ENCODE measurements around the gene RHCE.
"Not testable (repeated sequence)": the region's sequence is repeated elsewhere in the genome, so short reads cannot be mapped to it uniquely, and the experiment has no call there.

- not testable (repeated sequence) for TF ChIP-seq EZH2 (IDR thresholded peaks at IDR 0.05; ENCODE audit: insufficient read depth, low read length)
- TF ChIP-seq, protein P1, sequence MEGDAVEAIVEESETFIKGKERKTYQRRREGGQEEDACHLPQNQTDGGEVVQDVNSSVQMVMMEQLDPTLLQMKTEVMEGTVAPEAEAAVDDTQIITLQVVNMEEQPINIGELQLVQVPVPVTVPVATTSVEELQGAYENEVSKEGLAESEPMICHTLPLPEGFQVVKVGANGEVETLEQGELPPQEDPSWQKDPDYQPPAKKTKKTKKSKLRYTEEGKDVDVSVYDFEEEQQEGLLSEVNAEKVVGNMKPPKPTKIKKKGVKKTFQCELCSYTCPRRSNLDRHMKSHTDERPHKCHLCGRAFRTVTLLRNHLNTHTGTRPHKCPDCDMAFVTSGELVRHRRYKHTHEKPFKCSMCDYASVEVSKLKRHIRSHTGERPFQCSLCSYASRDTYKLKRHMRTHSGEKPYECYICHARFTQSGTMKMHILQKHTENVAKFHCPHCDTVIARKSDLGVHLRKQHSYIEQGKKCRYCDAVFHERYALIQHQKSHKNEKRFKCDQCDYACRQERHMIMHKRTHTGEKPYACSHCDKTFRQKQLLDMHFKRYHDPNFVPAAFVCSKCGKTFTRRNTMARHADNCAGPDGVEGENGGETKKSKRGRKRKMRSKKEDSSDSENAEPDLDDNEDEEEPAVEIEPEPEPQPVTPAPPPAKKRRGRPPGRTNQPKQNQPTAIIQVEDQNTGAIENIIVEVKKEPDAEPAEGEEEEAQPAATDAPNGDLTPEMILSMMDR (IDR thresholded peaks at IDR 0.05; ENCODE audit: insufficient read depth, low read depth, low read length): not testable (repeated sequence)
These were observed 40.2 kb upstream of the RHCE start for GRCh38 chr1:25460816-25461215.
